ENCODE data around the gene ENOX1. TPM values are rescaled to one million over a fixed set of nuclear protein-coding genes. Genes with fewer than 3 reads are reported as not detected.

ENOX1 gene
- total RNA-seq, 1 experiment from 2014 or later = 1.8 TPM

DNA sequence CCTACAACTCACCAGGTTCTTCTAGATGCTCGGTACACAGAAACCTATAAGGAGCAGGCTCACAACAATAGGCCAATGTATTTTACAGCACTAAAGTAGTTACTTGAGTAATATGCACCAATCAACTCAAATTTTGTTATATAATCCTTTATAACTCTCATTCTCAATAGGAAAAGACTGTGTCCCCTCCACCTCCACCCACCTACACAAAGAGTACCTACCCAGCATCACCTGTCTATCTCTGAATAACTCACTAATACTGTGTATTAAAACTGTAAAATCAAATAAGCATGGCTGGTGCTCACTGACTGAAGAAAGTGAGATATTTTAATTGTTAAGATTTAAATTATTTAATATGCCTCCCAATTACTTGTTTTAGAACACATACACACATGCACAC lies 146.3 kb downstream of the ENOX1 start:
- DNase-seq (ENCODE audit: unreplicated experiment) = no peak
- Mint-ChIP-seq H3K27me3 (ENCODE audit: insufficient read depth, unreplicated experiment) (no peaks in the 10 kb centered on the region), H3K4me3 (ENCODE audit: unreplicated experiment) (no peak overlapping the region), H3K9me3 (ENCODE audit: unreplicated experiment) (no peaks in the 10 kb centered on the region), H3K4me1 (ENCODE audit: insufficient read depth, unreplicated experiment) (no peaks in the 10 kb centered on the region), H3K36me3 (ENCODE audit: insufficient read depth, unreplicated experiment) (no peaks in the 10 kb centered on the region), H3K27ac (ENCODE audit: low read depth, unreplicated experiment) (no peak overlapping the region)
- no TSS peak for BruUV-seq (replicated peaks)
- ChIA-PET CTCF (no interaction called here), POLR2A (no interaction called here)
- intact Hi-C loops (cut with micrococcal nuclease) = no loop called here
- TF ChIP-seq, protein P1, sequence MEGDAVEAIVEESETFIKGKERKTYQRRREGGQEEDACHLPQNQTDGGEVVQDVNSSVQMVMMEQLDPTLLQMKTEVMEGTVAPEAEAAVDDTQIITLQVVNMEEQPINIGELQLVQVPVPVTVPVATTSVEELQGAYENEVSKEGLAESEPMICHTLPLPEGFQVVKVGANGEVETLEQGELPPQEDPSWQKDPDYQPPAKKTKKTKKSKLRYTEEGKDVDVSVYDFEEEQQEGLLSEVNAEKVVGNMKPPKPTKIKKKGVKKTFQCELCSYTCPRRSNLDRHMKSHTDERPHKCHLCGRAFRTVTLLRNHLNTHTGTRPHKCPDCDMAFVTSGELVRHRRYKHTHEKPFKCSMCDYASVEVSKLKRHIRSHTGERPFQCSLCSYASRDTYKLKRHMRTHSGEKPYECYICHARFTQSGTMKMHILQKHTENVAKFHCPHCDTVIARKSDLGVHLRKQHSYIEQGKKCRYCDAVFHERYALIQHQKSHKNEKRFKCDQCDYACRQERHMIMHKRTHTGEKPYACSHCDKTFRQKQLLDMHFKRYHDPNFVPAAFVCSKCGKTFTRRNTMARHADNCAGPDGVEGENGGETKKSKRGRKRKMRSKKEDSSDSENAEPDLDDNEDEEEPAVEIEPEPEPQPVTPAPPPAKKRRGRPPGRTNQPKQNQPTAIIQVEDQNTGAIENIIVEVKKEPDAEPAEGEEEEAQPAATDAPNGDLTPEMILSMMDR (IDR thresholded peaks at IDR 0.05; ENCODE audit: unreplicated experiment) = no peak

DNA sequence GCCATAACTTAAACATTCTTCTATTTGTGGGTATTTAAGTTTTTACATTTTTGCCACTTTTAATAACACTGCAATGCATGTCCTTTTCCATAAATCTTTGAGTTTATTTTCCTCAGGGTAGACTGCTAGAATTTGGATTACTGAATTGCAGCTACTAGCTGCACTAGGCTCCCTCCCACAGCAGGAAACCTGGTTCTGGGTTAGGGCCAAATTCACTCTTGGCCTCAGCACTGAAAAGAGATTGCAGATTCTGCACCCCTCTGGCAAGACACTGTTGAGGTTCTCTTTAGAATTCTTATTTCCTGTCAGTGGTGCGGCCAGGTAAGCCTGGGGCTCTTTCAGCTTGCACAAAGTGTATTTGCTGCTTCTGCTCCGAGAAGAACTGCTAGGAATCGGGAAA lies 155.7 kb downstream of the ENOX1 start:
- Mint-ChIP-seq H3K27me3 (ENCODE audit: insufficient read depth, unreplicated experiment) (no peaks in the 10 kb centered on the region), H3K27ac (ENCODE audit: low read depth, unreplicated experiment) (no peak overlapping the region), H3K36me3 (ENCODE audit: insufficient read depth, unreplicated experiment) (no peaks in the 10 kb centered on the region), H3K4me3 (ENCODE audit: unreplicated experiment) (no peak overlapping the region), H3K9me3 (ENCODE audit: unreplicated experiment) (no peaks in the 10 kb centered on the region), H3K4me1 (ENCODE audit: insufficient read depth, unreplicated experiment) (no peaks in the 10 kb centered on the region)
- BruUV-seq (replicated peaks) = no TSS peak
- TF ChIP-seq, protein P1 (IDR thresholded peaks at IDR 0.05; ENCODE audit: unreplicated experiment) = no peak
- ChIA-PET POLR2A (interaction anchor here (0.6 to 0.7 kb wide), 2 partner anchors 13 to 140 kb away, joined by 3 read pairs; no protein-coding TSS in a partner anchor), CTCF (no interaction called here)
- DNase-seq (ENCODE audit: unreplicated experiment) = peak; percentile 23
- intact Hi-C loops (cut with micrococcal nuclease) = no loop called here

DNA sequence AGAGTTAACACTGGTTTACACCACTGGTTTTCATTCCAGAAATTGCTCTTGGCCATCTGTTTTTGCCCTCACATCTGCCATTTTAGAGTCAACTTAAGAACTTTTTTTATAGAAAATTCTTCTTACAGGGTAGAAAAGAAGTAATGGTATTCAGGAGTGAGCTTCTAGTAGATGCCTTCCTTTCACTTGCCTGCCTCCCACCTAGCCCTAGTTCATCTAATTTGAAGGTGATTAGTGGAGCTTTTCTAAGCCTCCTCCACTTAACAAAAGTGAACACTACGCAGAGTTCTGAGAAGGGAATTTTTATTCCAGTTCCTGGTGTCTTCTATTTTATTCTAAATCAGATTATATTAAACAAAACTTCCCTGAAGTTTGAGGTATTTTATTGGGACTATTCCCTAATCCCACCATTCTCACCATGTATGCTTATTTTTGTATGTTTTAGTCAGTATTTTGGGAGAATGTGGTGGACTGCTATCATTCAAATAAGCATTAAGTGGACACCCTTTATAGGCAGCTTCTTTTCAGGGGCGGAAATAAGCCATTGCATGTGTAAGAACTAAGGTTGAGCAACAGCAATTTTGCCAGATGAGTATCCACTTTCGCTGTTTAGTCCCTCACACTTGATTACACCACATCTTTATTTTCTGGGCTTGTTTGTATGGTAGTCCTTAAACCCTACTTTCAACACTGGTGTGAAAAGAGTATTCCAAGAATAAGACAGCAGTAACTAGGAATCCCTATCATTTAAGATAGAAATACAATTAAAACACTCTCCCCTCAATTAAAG lies 156.9 kb downstream of the ENOX1 start:
- POLR2A ChIA-PET = no interaction called here
- BruUV-seq (replicated peaks) = no TSS peak
- Mint-ChIP-seq H3K27me3 (ENCODE audit: insufficient read depth, unreplicated experiment) (no peaks in the 10 kb centered on the region), H3K4me3 (ENCODE audit: unreplicated experiment) (no peak overlapping the region), H3K27ac (ENCODE audit: low read depth, unreplicated experiment) (no peak overlapping the region), H3K4me1 (ENCODE audit: insufficient read depth, unreplicated experiment) (no peaks in the 10 kb centered on the region), H3K9me3 (ENCODE audit: unreplicated experiment) (no peaks in the 10 kb centered on the region), H3K36me3 (ENCODE audit: insufficient read depth, unreplicated experiment) (no peaks in the 10 kb centered on the region)
- CTCF ChIA-PET = interaction anchor here (0.8 kb wide), 1 partner anchor 16 kb away, joined by 4 read pairs; no protein-coding TSS in a partner anchor
- peak; percentile 68 for DNase-seq (ENCODE audit: unreplicated experiment)
- TF ChIP-seq, protein P1 (IDR thresholded peaks at IDR 0.05; ENCODE audit: unreplicated experiment) = no peak
- intact Hi-C loops (cut with micrococcal nuclease) = no loop called here

DNA sequence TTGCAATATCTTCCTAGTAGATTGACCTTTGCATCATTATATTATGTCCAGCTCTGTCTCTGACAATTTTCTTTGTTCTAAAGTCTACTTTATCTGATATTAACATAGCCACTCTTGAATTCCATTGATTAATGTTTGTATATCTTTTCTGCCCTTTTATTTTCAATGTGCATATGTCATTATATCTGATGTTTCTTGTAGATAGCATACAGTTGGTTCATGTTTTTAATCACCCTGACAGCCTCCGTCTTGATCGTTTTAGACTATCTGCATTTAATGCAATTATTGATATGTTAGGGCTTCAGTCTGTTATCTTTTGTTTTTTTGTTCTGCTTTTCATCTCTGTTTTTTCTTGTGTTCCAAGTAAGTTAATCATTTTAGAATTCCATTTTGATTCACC lies 159.8 kb downstream of the ENOX1 start:
- BruUV-seq (replicated peaks) = no TSS peak
- intact Hi-C loops (cut with micrococcal nuclease) = no loop called here
- ChIA-PET POLR2A (no interaction called here), CTCF (no interaction called here)
- Mint-ChIP-seq H3K27ac (ENCODE audit: low read depth, unreplicated experiment) (no peak overlapping the region), H3K27me3 (ENCODE audit: insufficient read depth, unreplicated experiment) (no peaks in the 10 kb centered on the region), H3K9me3 (ENCODE audit: unreplicated experiment) (no peaks in the 10 kb centered on the region), H3K4me1 (ENCODE audit: insufficient read depth, unreplicated experiment) (no peaks in the 10 kb centered on the region), H3K36me3 (ENCODE audit: insufficient read depth, unreplicated experiment) (no peaks in the 10 kb centered on the region), H3K4me3 (ENCODE audit: unreplicated experiment) (no peak overlapping the region)
- no peak for DNase-seq (ENCODE audit: unreplicated experiment)
- TF ChIP-seq, protein P1 (IDR thresholded peaks at IDR 0.05; ENCODE audit: unreplicated experiment) = no peak

Measured in MCF 10A (cell line).